Liver (tissue), 3 donors: ENCODE measurements around the gene PPID.

ENCODE experiments used
- CTCF ChIP-seq: fragments of 150-350 bp; IDR thresholded peaks from 2 replicates; pipeline ENCODE4 v1.5.1; 2017; ENCODE audit warnings: improper control_type of control experiment, low read depth, low read length; ENCODE audit not compliant: missing input control
- GABPA ChIP-seq, 2 donors: IDR thresholded peaks in 1 of 2; conservative IDR thresholded peaks in 1 of 2; 2 replicates each; pipeline ENCODE4 v1.6.1; 2016; ENCODE audit warnings: antibody characterized with exemption in 2 of 2, mild to moderate bottlenecking in 1 of 2, moderate library complexity in 1 of 2
- RAD21 ChIP-seq, 2 donors: IDR thresholded peaks; 2 replicates each; pipeline ENCODE4 v1.6.1; 2016; ENCODE audit warnings: antibody characterized with exemption in 2 of 2, mild to moderate bottlenecking in 2 of 2
- TF ChIP-seq, protein P1 (sequence below): IDR thresholded peaks from 2 replicates; pipeline ENCODE4 v1.6.1; 2016; ENCODE audit warnings: antibody characterized with exemption, mild to moderate bottlenecking
- donor health status: healthy.
- donor health status: healthy.

DNA sequence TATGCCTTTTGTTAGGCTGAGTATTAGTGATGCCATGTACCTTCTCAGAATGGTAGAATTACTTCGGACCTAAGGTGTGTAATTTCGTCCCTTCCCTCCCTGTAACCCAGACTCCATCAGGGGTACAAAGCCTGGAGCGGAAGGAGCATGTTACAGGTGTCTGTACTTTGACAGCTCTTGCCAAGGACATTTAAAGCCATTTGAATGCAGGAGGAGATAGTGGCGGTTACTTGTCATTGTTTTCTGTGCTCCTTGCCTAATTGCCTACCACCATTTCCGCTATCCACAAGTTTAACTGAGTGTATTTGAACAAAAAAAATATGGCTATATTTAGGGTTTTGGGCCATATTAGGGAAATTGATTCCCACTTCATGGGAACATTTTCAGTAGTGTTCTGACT, 47.5 kb upstream of the PPID start:
- TF ChIP-seq RAD21 (IDR thresholded peaks at IDR 0.05) (no peak), GABPA (IDR thresholded peaks at IDR 0.05 in 1 of 2, conservative IDR thresholded peaks at IDR 0.05 in 1 of 2) (no peak), CTCF (no peak)
- TF ChIP-seq, protein P1, sequence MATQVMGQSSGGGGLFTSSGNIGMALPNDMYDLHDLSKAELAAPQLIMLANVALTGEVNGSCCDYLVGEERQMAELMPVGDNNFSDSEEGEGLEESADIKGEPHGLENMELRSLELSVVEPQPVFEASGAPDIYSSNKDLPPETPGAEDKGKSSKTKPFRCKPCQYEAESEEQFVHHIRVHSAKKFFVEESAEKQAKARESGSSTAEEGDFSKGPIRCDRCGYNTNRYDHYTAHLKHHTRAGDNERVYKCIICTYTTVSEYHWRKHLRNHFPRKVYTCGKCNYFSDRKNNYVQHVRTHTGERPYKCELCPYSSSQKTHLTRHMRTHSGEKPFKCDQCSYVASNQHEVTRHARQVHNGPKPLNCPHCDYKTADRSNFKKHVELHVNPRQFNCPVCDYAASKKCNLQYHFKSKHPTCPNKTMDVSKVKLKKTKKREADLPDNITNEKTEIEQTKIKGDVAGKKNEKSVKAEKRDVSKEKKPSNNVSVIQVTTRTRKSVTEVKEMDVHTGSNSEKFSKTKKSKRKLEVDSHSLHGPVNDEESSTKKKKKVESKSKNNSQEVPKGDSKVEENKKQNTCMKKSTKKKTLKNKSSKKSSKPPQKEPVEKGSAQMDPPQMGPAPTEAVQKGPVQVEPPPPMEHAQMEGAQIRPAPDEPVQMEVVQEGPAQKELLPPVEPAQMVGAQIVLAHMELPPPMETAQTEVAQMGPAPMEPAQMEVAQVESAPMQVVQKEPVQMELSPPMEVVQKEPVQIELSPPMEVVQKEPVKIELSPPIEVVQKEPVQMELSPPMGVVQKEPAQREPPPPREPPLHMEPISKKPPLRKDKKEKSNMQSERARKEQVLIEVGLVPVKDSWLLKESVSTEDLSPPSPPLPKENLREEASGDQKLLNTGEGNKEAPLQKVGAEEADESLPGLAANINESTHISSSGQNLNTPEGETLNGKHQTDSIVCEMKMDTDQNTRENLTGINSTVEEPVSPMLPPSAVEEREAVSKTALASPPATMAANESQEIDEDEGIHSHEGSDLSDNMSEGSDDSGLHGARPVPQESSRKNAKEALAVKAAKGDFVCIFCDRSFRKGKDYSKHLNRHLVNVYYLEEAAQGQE: no peak
